ENCODE measurements around the gene EFCAB12. TPM values are rescaled to one million over a fixed set of nuclear protein-coding genes. Genes with fewer than 3 reads are reported as not detected.
A peak's percentile ranks its signal among the peaks of the same experiment; 100 is the strongest.
"Not testable (repeated sequence)": the region's sequence is repeated elsewhere in the genome, so short reads cannot be mapped to it uniquely, and the experiment has no call there.

EFCAB12 gene
- polyA plus RNA-seq, 3 donors from 2014 or later: 0.12 TPM; not detected in 2

DNA sequence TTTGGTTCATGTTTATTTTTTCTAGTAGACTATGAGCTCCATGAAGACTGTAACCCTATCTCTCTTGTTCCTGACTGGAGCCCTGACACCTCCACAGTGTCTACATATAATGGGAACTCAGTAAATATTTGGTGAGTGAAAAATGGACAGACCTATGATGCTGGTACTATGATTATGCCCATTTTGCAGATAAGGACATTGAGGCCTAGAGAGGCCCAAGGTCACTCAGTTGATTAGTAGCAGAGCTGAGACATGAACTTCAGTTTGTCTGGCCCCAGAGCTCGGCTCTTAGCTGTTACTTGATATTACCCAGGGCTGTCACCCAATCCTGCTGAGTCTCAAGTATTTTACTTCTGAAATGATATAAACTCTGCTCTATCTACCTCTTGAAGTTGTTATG is 5.5 kb downstream of the EFCAB12 start:
- Mint-ChIP-seq H3K27me3 (ENCODE audit: low read depth in 3 of 3) (peaks cover 0 to 5% (median 3%) of the 10 kb centered on the region in 3 donors), H3K27ac (no peak overlapping the region), H3K36me3 (no peaks in the 10 kb centered on the region), H3K9me3 (no peaks in the 10 kb centered on the region), H3K4me3 (no peak overlapping the region), H3K4me1 (peaks cover 6 to 8% of the 10 kb centered on the region in 2 donors)
- DNase-seq: no peak

DNA sequence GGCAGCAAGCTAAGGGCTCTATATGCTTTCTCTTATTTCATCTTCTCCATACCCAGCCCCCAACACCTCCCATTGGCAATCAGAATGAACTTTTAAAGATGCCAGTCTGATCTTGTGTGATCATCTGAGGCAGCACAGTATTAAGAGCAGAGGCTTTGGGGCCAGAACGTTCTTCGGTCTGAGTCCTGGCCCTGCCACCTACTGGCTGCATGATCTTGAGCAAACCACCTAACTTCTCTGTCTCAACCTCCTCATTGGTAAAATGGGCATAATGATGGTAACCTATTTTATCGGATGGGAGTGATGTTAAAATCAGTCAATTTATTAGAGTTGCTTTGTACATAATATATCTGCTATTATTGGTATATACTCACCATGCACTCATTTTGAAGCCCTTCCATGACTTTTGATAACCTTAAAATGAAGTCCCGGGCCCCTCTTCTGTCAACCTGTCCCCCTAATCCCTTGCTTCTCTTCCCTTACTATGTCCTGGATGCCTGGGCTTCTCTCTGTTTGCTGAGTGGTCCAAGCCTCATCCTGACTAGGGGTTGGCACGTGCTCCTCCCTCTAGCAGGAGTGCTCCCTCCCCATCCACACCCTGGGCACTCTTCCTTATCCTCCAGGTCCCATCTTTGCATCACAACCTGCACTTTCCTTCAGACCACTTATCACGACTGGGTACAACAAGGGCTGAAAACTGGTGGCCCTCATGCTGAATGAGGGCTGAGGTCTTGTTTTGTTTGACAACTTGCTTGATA is 6.3 kb downstream of the EFCAB12 start:
- no peaks in the 10 kb centered on the region for H3K36me3 Mint-ChIP-seq
- no peak overlapping the region for H3K27ac Mint-ChIP-seq
- no peak overlapping the region for H3K4me3 Mint-ChIP-seq
- no peak for DNase-seq
- H3K27me3 Mint-ChIP-seq (ENCODE audit: low read depth in 3 of 3): peaks cover 0 to 5% (median 2%) of the 10 kb centered on the region in 3 donors
- H3K4me1 Mint-ChIP-seq: peaks cover under 1% of the 10 kb centered on the region in 2 donors
- no peaks in the 10 kb centered on the region for H3K9me3 Mint-ChIP-seq

DNA sequence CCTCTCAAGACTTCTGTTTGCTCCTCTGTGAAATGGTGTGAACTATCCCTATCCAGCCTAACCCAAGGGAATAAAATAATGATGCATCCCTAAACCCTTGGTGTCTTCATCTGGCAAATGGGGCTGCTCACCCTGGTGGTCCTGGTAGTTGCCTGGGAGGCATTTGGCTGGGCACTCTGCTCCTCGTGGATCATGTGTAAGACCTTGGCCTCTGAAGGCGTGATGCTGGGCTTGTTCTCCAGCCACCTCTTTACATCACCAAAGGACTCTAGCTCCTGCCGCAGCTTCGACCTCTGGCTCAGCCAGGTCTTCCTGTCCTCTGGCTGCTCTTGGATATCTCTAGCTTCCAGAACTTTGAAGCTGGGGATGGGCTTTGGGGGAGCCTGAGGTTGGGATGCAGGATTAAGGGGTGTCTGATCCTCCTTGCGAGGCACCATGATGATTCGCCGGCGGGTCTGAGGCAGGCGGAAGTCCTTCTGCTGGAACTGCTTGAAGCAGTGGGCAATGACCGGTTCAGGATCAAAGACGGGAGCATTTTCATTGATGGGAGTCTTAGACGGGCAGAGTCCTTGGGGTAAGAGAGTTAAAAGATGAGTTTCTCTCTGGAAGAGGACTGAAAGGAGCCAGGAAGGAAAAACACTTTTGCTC is 7.1 kb downstream of the EFCAB12 start:
- H3K36me3 Mint-ChIP-seq: no peaks in the 10 kb centered on the region
- H3K27ac Mint-ChIP-seq: peak overlapping the region in 1 of 6 donors; percentile 29
- H3K4me3 Mint-ChIP-seq: no peak overlapping the region

DNA sequence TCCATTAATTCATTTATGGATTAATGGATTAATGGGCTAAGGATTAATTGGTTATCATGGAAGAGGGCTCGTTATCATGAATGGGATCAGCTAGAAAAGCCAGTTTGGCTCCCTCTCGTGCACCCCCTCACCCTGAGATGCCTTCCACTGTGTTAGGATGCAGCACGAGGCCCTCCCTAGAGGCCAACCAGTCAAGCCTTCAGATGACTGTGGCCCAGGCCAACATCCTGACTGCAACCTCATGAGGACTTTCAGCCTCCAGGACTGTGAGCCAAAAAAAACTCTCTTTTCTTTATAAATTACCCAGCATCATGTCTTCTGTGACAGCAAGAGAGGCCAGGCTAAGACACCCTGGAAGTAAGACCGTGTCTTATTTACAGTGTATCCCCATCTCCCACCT is 9.0 kb downstream of the EFCAB12 start:
- DNase-seq: no peak
- no peaks in the 10 kb centered on the region for H3K36me3 Mint-ChIP-seq
- H3K4me3 Mint-ChIP-seq: no peak overlapping the region
- no peaks in the 10 kb centered on the region for H3K9me3 Mint-ChIP-seq
- H3K4me1 Mint-ChIP-seq: no peaks in the 10 kb centered on the region
- H3K27me3 Mint-ChIP-seq (ENCODE audit: low read depth in 3 of 3): peaks cover 0 to 2% (median 2%) of the 10 kb centered on the region in 3 donors
- no peak overlapping the region for H3K27ac Mint-ChIP-seq

More for the DNA sequence above, 7.1 kb downstream of the EFCAB12 start:
- H3K4me1 Mint-ChIP-seq: no peaks in the 10 kb centered on the region
- H3K27me3 Mint-ChIP-seq (ENCODE audit: low read depth in 3 of 3): peaks cover 0 to 2% (median 2%) of the 10 kb centered on the region in 3 donors
- H3K9me3 Mint-ChIP-seq: no peaks in the 10 kb centered on the region
- no peak for DNase-seq

DNA sequence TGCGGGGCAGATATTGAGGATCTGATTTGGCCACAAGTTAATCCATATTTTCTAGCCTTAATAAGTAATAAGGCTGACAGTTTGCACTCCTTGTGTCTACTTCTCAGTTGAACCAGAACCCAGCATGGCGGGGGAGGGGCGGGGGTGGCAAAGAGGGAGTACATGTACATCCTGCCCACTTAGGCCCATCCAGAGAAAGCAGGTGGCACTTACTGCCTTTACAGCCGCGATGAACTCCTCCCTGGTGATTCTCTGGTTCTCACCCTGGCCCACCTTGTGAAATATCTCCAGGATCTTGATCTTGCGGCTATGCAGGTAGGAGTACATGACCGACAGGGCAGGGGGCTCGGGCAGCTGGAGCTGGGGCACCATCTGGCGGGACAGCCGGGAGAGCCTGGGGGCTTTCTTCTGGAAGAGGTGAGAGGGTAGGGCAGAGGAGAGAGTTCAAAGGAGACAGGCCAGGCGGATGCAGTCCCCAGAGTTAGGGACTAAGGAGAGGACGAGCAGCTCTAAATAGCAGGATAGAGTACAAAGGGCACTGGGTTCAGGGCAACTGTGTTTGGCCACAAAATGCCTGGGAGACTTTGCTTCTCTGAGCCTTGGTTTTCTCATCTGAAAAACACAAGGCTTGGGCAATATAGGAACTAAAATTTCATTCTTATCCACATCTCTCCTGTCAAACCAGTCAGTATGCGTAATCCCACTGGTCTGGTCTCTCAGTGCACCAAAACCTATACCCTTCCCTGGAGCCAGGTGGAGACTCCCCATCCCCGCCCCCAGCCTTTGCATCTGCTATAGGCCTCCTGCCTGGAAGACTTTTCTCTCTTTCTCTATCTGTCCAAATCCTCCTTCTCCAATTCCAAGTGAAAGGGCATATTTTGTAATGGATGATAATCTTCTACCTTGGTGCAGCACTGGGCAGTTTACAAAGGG is 10.1 kb downstream of the EFCAB12 start:
- no peak overlapping the region for H3K27ac Mint-ChIP-seq

DNA sequence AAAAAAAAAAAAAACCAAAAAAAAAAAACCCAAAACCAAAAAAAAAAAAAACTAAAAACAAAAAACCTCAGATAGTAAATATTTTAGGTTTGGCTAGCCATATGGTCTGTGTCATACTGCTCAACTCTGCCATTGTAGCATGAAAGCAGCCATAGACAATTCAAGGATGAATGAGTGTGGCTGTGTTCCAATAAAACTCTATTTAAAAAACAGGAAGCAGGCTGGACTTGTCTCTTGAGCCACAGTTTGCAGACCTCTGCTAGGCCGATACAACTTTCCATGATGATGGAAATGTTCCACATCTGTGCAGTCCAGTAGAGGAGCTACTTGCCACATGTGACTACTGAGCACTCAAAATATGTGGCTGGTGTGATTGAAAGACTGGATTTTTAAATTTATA is 11.1 kb downstream of the EFCAB12 start:
- Mint-ChIP-seq H3K4me3 (no peak overlapping the region), H3K36me3 (no peaks in the 10 kb centered on the region), H3K27ac (no peak overlapping the region), H3K9me3 (no peaks in the 10 kb centered on the region), H3K4me1 (no peaks in the 10 kb centered on the region), H3K27me3 (ENCODE audit: low read depth in 3 of 3) (peaks cover 2 to 3% (median 2%) of the 10 kb centered on the region in 3 donors)
- no peak for DNase-seq

More for the DNA sequence above, 10.1 kb downstream of the EFCAB12 start:
- H3K4me3 Mint-ChIP-seq: no peak overlapping the region
- no peak for DNase-seq
- no peaks in the 10 kb centered on the region for H3K4me1 Mint-ChIP-seq
- H3K9me3 Mint-ChIP-seq: no peaks in the 10 kb centered on the region
- peaks cover 0 to 3% (median 2%) of the 10 kb centered on the region in 3 donors for H3K27me3 Mint-ChIP-seq (ENCODE audit: low read depth in 3 of 3)
- H3K36me3 Mint-ChIP-seq: no peaks in the 10 kb centered on the region

DNA sequence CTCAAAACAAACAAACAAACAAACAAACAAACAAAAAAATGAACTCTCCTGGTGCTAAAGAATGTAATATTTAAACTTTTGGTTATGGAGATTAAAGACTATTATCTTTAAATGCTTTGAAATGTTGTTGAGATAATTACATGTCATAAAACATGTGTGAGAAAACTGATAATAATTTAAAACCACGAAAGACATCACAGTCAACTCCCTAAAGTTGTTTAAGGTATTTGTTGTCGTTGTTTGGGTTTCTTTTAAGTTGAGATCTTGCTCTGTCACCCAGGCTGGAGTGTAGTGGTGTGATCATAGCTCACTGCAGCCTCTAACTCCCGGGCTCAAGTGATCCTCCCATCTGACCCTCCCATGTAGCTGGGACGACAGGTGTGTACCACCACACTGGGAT is 12.0 kb downstream of the EFCAB12 start:
- no peaks in the 10 kb centered on the region for H3K36me3 Mint-ChIP-seq
- H3K4me3 Mint-ChIP-seq: no peak overlapping the region
- peaks cover 2 to 3% (median 2%) of the 10 kb centered on the region in 3 donors for H3K27me3 Mint-ChIP-seq (ENCODE audit: low read depth in 3 of 3)
- H3K27ac Mint-ChIP-seq: no peak overlapping the region
- no peak for DNase-seq
- no peaks in the 10 kb centered on the region for H3K4me1 Mint-ChIP-seq
- no peaks in the 10 kb centered on the region for H3K9me3 Mint-ChIP-seq

DNA sequence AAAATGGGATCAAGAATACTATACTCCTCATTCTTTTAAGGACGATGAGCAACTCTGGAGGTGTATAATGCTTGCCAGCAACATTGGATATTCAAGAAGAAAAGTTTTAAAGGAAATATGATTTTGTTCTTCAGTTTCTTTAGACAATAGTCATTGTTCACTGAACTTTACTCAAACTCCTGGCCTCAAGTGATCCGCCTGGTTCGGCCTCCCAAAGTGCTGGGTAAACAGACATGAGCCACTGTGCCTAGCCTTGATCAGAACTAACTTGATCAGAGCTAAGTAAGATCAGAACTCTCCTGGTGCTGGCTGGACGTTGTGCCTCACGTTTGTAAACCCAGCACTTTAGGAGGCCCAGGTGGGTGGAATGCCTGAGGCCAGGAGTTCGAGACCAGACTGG is 12.6 kb downstream of the EFCAB12 start:
- Mint-ChIP-seq H3K4me3 (no peak overlapping the region), H3K27ac (no peak overlapping the region), H3K9me3 (no peaks in the 10 kb centered on the region), H3K27me3 (ENCODE audit: low read depth in 3 of 3) (peaks cover 2 to 3% (median 2%) of the 10 kb centered on the region in 3 donors), H3K36me3 (no peaks in the 10 kb centered on the region), H3K4me1 (no peaks in the 10 kb centered on the region)
- no peak for DNase-seq

DNA sequence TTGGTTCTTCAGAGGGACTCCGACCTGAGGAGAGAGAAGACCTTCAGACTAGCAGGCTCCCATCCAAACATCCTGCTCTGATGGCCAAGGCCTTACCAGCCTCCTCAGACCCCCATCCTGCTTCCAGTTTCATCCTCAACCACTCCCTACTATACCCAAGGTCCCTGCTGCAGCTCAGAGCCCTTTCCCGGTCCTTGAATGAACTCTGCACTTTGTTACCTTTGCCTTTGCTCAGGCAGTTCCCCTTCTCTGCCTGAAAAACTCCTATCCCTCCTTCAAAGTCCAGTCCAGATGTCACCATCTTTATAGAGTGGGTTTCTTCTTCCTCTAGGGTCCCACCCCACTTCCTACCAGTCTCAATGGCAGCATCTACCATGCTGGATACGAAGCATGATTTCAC is 13.1 kb downstream of the EFCAB12 start:
- H3K36me3 Mint-ChIP-seq: no peaks in the 10 kb centered on the region
- no peaks in the 10 kb centered on the region for H3K9me3 Mint-ChIP-seq
- DNase-seq: no peak
- no peak overlapping the region for H3K4me3 Mint-ChIP-seq
- H3K4me1 Mint-ChIP-seq: no peaks in the 10 kb centered on the region
- peaks cover 2 to 3% (median 2%) of the 10 kb centered on the region in 3 donors for H3K27me3 Mint-ChIP-seq (ENCODE audit: low read depth in 3 of 3)
- H3K27ac Mint-ChIP-seq: peak overlapping the region in 1 of 6 donors; percentile 41

DNA sequence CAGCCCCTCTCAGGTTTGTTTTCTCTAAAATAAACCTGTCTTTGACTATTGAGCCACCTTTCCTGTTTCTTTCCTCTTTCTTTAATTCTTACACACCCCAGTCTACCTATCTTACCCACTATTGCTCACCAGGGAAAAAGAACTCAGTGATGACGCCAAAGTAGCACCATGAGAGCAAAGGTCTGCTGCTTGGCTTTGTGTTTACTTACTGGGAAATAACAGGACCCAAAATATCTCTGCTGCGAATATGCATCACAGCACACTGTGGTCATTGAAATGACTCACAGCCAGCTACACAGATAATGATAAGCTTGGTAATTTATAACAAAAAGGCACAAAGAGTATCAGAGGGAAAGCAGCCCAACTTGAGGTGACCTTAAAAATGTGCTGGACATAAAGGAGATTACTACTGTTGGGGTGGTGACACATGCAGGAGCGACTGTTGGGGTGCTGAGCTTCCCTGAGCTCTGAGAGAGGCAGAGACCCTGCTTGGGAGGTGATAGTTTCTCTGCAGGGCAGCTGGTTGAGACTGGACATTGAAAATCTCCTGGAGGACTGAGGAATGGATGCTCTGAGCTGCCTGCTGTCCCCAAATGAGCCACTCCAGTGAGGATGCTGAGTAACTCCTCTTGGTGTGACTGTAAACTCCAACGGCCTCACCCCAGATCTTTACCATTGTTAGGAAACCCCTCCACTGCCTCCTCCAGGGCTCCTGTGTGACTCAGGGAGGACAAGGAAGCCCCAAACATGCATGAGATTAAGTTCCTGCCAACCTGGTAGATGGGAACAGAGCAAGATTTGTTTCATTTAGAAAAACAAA is 14.5 kb downstream of the EFCAB12 start:
- Mint-ChIP-seq H3K27me3 (ENCODE audit: low read depth in 3 of 3) (peaks cover 0 to 3% (median 2%) of the 10 kb centered on the region in 3 donors), H3K27ac (no peak overlapping the region), H3K36me3 (no peaks in the 10 kb centered on the region), H3K4me3 (no peak overlapping the region), H3K9me3 (no peaks in the 10 kb centered on the region), H3K4me1 (no peaks in the 10 kb centered on the region)
- DNase-seq: no peak

DNA sequence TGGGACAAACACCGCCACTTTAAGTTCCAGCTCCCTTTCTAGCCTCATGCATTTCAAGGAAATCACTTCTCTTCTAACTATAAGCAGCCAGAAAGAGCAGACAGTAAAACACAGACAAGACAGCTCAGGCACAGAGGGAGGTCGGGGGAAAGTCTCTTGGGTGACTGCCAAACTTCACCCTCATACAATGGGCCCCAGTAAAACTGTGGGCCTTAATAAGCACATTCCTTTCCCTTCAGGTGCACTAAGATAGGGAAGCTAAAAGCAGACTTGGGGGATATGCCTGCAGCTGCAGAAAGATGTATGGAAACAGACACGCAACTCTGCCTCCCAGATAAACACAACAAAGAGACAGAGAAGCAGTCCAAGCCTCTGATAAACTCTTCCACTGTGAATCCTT is 15.2 kb downstream of the EFCAB12 start:
- not testable (repeated sequence) for H3K36me3 Mint-ChIP-seq; H3K4me3 Mint-ChIP-seq; H3K9me3 Mint-ChIP-seq; H3K4me1 Mint-ChIP-seq; DNase-seq; H3K27me3 Mint-ChIP-seq (ENCODE audit: low read depth in 3 of 3); H3K27ac Mint-ChIP-seq

DNA sequence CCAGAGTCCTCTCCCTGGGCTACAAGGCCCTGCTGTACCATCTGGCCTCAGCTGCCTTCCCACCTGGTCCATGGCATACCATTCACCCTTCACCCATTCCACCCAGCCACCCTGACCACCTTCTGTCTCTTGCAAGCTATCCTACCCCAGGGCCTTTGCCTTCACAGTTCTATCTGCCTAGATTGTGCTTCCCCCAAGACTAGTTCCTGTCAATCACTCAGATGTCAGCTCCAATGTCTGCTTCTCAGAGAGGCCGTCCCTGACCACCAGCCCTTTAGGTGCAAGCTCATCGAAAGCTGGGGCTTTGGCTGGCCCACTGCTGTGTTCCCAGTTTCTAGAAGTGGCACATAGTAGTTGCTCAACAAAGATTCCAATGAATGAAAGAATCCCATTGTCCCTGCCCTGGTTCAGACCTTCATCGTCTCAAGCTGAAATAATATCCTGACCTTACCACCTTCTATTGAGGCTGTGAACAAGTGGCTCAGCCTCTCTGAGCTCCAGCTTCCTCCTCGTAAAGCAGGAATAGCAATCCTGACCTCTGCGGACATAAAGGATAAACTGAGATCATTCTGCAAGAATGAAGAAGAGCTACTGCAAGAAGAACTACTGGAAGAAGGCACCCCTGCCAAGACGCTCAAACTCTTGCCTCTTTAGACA is 15.8 kb downstream of the EFCAB12 start:
- Mint-ChIP-seq H3K9me3 (no peaks in the 10 kb centered on the region), H3K27me3 (ENCODE audit: low read depth in 3 of 3) (peaks cover 0 to 3% (median 2%) of the 10 kb centered on the region in 3 donors), H3K4me3 (no peak overlapping the region), H3K27ac (no peak overlapping the region), H3K4me1 (no peaks in the 10 kb centered on the region), H3K36me3 (no peaks in the 10 kb centered on the region)
- DNase-seq: no peak

DNA sequence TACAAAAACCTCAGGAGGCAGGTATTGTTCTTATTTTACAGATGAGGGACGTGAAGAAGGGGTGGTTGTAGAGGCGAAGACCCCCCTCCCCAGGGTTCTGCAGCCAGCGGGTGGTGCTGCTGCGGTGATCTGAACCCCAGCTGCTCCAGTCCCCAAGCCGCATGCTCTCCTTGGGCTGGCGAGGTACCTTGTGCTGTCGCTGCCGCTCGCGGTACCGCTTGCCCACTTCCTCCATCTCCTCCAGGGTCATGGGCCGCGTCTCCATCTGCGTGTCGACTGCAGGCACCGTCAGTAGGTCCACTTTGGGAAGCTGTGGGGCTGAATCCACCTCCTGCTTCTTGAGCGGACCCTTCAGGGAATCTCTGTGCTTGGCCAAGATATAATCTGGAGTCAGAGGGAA is 17.5 kb downstream of the EFCAB12 start:
- H3K4me1 Mint-ChIP-seq: no peaks in the 10 kb centered on the region
- no peaks in the 10 kb centered on the region for H3K36me3 Mint-ChIP-seq
- H3K27me3 Mint-ChIP-seq (ENCODE audit: low read depth in 3 of 3): peaks cover 0 to 4% (median 3%) of the 10 kb centered on the region in 3 donors
- H3K4me3 Mint-ChIP-seq: no peak overlapping the region
- no peak overlapping the region for H3K27ac Mint-ChIP-seq
- DNase-seq: no peak
- no peaks in the 10 kb centered on the region for H3K9me3 Mint-ChIP-seq

All from immature natural killer cell (primary cell).